Measurements from ENCODE around the gene CCDC40. TPM values are rescaled to one million over a fixed set of nuclear protein-coding genes. Genes with fewer than 3 reads are reported as not detected.

Gene CCDC40
- total and polyA plus RNA-seq, 9 of the 15 experiments (the other 6 are each of a cell fraction or from before 2014, with no cell fraction given): 0.07 to 0.33 TPM; not detected in 7

GRCh38 chr17:80082403-80083135, 46.1 kb downstream of the CCDC40 start (continued):
- no peak for TF ChIP-seq ZNF609 (CRISPR knock-in tag; IDR thresholded peaks at IDR 0.05; ENCODE audit: borderline replicate concordance)
- TF ChIP-seq SREBF1 (IDR thresholded peaks at IDR 0.05; ENCODE audit: borderline replicate concordance, low read depth, low read length): no peak
- peak; percentile 54; the same call in 1 of the 2 replicates for TF ChIP-seq REST (IDR thresholded peaks at IDR 0.05; ENCODE audit: borderline replicate concordance)
- TF ChIP-seq REST (CRISPR knock-in tag; IDR thresholded peaks at IDR 0.05; ENCODE audit: low read depth): no peak
- 0 out of 2 replicates have a peak, but pooled peaks have one; percentile 53 for TF ChIP-seq ZNF12 (CRISPR knock-in tag; IDR thresholded peaks at IDR 0.05)
- no peak for TF ChIP-seq CTBP1 (IDR thresholded peaks at IDR 0.05; ENCODE audit: borderline replicate concordance)
- TF ChIP-seq JUND (IDR thresholded peaks at IDR 0.05; ENCODE audit: borderline replicate concordance, low read depth, low read length): 0 out of 2 replicates have a peak, but pooled peaks have one; percentile 8
- no peak for TF ChIP-seq JUND (tag; IDR thresholded peaks at IDR 0.05; ENCODE audit: borderline replicate concordance, low read depth, low read length)
- TF ChIP-seq ZNF507 (tag; conservative IDR thresholded peaks at IDR 0.05): no peak
- TF ChIP-seq VEZF1 (CRISPR knock-in tag; IDR thresholded peaks at IDR 0.05): 0 out of 2 replicates have a peak, but pooled peaks have one; percentile 12
- no peak for TF ChIP-seq POLR3G (IDR thresholded peaks at IDR 0.05; ENCODE audit: extremely low read depth, insufficient read length, insufficient replicate concordance)
- TF ChIP-seq RAD21 (CRISPR knock-in tag; conservative IDR thresholded peaks at IDR 0.05 in 1 of 2, IDR thresholded peaks at IDR 0.05 in 1 of 2): peak; percentile 29 to 60

All from K562 (cell line).